Measurements from ENCODE around the gene ENOX2.
"Not testable (repeated sequence)": the region's sequence is repeated elsewhere in the genome, so short reads cannot be mapped to it uniquely, and the experiment has no call there.

ENOX2 gene

DNA sequence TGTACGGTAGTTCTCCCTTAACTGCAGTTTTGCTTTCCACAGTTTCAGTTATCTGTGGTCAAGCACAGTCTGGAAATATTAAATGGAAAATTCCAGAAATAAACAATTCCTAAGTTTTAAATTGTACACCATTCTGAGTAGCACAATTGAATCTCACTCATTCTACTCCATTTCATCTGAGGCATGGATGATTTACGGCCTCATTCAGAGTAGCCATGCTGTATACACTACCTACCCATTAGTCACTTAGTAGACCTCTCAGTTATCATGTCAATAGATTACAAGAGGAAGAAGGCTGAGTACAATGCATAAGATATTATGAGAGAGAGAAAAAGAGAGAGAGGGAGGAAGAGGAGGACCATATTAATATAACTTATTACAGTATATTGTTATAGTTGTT is 77.5 kb downstream of the ENOX2 start:
- no peak for DNase-seq

DNA sequence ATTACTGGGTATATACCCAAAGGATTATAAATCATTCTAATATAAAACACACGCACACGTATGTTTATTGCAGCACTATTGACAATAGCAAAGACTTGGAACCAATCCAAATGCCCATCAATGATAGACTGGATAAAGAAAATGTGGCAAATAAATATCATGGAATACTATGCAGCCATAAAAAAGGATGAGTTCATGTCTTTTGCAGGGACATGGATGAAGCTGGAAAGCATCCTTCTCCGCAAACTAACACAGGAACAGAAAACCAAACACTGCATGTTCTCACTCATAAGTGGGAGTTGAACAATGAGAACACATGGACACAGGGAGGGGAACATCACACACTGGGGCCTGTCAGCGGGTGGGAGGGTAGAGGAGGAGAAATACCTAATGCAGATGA is 83.6 kb downstream of the ENOX2 start:
- not testable (repeated sequence) for DNase-seq

DNA sequence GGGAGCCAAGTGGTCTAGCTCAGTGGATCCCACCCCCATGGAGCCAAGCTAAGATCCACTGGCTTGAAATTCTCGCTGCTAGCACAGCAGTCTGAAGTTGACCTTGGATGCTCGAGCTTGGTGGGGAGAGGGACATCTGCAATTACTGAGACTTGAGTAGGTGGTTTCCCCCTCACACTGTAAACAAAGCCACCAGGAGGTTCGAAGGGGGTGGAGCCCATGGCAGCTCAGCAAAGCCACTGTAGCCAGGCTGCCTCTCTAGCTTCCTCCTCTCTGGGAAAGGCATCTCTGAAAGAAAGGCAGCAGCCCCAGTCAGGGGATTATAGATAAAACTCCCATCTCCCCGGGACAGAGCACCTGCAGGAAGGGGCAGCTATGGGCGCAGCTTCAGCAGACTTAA is 89.1 kb downstream of the ENOX2 start:
- not testable (repeated sequence) for DNase-seq

DNA sequence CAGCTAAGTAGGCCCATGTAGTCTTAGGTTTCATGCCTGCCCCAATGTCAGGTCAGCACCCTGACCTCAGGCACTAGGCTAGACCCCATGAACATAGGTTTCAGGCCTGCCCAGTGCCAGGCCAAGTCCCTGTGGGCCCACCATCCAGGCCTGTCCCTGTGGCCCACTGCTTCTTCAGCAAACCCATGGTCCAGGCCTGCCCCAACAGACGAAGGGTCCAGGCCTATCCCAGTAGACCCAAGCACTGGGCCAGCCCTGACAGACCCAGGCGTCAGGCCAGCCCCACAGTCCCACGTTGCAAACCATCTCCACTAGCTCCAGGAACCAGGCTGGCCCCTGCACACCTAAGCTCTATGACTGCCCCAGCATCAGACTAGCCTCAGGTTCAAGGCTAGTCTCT is 92.4 kb downstream of the ENOX2 start:
- no peak for DNase-seq

DNA sequence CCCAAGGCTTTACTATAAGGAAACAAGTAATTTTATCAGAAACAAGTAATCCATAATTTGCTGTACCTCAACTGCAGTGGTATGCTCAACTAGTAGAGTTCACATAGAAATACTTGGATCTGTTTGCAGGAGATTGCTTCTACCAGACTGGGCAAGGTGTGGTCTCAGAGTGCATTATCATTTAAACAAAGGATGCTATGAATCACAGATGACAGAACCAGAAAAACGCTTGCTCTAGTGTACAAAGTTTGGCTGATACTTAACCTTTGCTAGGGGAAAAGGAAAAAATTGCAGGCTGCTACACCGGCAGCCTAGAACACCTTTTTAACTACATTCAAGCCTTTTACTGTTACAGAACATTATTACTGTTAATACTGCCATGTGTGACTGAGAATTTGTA is 97.1 kb downstream of the ENOX2 start:
- no peak for DNase-seq

DNA sequence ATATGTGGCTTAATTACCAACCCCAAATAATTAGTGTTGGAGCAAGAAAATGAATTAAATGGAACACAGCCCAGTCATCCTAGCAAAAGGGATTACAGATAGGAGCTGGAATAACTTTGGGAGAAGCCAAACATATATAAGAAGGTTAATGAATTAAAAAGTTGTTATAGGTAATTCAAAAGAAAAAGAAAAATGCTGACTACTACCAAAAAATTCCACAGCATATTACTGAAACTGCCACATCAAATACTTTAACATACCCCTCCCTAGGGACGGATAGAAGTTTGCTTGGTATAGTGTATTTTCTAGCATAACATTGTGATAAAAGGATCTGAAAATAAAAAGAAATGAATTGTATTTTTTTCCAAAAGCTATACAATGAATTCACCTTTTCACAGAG is 99.5 kb downstream of the ENOX2 start:
- no peak for DNase-seq

DNA sequence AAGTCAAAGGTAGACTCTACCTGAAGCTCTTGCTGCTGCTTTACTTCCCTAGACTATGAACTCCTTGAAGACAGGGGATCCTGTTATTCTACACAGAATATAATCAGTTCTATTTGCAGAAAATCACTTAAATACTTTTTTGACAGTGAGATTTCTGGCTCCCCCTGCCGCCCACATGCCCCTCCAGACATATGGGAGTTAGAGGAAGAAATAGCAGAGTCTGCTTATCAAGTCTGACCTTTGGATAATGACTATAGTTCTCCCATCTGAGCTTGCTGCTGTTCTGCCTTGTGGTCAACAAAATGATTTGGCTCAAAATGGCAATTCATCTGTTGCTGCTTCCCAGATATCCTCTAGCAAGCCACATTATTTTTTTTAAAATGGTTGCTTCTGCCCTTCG is 101.1 kb downstream of the ENOX2 start:
- DNase-seq, result no peak

DNA sequence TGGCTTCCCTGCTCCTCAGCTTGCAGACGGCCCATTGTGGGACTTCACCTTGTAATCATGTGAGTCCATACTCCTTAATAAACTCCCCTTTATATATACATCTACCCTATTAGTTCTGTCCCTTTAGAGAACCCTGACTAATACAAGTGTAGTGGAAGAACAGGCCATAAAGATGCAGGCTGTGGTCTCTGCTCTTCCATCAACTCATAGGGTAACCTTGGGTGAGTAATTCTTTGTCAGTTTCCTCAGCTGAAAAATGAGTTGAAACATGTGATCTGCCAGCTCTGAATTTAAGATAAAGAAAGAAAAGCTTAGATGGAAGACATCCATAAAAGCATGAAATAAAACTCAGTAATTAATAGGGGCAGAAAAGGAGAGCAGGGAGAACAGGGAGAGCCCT is 103.6 kb downstream of the ENOX2 start:
- no peak for DNase-seq

DNA sequence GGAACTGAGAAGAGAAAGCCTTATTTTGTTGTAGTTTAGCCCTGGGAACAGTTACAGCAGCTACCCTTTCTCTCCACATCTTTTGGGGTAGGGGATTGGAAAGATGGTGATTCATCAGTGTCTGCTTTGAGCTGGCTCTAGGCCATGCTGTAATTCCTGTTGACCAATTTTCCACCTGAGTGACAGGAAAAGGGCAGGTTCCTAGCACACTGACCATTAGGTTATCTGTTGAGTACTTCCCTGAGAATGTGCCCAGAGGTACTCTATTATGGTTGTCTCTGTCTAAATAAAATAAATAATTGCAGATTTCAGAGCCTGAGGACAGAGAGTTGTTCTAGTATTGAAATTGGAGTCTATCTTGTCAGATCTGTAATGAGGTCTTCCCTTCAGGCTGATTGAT is 109.0 kb downstream of the ENOX2 start:
- no peak for DNase-seq

DNA sequence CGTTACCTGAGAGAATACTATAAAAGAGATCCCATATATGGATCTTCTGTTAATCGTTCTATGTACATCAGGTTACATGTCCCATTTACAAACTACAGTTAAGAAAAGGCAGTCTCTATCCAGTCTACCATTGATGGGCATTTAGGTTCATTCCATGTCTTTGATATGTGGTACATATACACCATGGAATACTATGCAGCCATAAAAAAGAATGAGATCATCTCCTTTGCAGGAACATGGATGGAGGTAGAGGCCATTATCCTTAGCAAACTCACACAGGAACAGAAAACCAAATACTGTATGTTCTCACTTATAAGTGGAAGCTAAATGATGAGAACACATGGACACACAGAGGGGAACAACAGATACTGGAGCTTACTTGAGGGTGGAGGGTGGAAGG is 111.1 kb downstream of the ENOX2 start:
- DNase-seq, result not testable (repeated sequence)

DNA sequence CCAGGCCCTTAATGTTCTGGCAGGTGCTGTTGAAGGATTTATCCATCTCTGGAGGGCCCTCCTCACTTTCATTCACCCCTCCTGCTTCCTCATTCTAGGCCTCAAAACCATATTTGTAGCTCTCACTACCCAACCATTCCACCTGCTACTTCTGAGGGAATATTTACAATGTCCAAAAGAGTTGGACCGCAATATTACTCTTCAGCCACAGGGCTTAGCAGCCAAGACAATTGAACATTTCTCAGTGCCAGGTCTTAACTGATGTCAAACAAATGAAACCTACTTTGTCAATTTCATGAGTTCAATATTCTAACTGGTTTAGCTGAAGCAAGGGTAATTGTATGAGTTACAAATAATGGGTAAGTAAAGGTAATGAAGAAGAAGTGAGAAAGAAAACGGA is 113.2 kb downstream of the ENOX2 start:
- no peak for DNase-seq

DNA sequence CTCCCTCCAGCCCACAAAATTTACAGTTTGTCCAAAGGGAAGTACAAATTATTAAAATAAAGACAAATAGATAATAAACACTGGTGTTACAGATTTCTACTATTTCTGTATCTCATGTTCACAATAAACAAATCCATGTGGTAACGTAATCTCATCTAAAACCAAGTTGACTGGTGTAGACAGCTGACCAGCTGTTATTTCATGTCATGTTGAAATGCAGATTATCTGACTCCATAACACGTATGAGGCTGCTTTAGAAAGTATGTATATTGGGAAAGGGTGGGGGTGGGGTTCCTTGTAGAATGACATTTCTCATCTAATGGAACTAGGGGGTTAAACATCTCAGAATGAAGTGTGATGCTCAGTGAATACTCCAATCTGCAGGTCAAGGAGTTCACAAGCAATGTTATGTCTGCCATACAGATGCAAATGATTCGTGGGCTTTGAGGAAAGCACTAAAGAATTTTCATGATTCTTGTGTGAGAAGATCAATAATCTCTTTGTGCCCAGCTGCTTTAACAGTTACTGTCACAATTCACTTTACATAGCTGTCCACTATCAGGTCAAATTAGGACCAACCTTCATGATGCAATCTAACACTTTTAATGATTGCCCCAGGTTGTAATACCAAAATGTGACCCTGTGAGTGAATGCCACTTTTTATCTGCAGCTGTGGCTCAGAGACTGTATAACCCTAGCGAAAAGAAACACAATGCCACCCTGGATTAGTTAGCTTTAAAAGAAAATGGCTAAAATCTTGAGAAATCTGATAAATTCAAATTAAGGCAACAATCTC is 114.0 kb downstream of the ENOX2 start:
- no peak for DNase-seq

DNA sequence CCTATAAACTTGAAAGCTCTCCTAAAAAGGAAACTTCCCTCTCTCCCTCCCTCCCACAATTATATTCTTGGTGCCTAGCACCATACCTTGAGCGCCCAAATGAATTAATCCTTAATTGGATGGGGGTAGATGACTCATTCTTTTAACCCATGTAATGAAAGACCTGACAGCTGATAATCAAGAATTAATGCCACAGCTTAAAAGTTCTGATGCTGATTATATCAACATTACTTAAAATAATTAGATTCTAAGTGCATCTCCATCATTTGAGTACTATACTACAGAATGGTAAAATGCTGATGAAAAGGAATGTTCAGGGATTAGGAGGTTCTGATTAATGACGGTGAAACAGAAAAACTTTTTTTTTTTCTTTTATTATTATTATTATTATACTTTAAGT is 117.0 kb downstream of the ENOX2 start:
- DNase-seq, result no peak

DNA sequence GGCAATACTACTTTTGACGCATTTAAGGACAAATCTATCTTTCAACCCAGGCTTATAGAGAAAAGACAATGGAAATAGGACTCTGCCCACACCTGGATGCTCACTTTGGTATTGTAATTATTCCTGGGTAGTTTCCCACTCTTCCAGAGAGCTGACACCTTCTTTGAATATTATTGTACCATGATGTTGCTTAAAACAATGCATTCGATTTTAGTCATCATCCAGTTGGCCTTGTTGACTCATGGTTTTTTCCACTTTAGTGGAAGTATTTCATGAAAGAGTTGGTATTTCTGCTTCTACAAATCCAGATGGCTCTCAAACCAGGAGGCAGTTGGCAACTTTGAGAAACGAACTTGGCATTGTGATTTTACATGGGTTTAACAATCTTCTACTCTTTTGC is 124.2 kb downstream of the ENOX2 start:
- no peak for DNase-seq

DNA sequence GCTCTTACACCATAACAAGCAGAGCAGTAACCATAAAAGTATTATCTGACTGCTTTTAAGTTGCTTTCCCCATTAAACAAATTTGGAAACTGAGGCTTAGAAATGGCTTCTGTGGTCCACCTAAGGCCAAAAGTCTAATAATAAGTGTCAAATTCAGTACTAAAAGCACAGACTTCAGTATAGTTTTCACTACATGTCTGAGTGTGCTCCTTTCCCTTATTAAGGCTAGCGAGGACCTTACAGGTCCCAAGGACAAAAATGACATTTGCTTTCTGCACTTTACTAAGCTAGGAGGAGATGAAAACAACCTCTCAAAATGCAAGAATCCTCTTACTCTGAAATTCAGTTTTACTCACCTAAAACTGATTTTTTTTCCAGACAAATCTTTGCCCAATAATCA is 127.2 kb downstream of the ENOX2 start:
- no peak for DNase-seq

DNA sequence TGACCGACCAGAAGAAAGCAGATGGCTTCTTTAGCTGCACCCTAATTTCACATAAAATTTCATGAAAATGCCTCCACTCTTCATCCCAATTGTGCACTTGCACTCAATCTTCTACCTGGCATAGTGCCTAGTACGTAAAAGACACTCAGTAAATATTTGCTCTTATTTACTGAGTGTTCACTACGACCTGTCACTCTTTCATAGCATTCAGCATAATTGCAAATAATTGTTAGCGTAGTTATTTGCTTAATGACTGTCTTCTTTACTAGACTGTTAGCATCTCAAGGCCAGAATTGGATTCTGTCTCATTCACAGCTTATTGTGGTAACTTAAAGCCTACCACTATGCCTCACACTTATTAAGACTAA is 130.2 kb downstream of the ENOX2 start:
- DNase-seq, result no peak

DNA sequence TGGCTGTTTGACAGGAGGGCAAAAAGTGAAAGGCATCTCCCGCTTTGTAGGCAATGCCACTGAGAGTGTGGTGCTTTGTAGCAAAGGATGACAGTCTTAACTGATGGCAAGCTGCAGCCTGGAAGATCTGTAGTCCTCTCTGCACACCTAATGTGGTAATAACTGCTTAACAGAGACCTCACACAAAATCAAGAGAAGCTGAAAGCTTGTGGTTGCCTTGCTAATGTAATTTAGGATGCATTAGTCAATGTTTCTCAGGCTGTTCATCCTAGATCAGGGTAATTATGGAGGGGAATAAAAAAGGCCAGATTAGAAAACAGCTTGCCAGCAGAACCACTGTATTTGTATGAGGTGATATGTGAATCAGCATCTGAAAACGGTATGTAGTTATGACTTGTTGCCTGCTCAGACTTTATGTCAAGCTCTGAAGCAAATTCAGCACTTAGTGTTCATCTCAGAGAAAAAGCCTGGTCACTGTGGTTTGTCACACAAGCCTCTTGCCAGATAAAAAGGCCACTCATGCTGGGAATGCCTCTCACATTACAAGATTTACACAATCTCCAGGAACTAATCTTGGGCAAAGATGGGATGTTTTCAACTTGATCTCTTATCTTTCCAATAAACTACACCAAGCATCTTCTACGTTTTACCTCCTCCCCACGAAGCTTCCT is 130.8 kb downstream of the ENOX2 start:
- no peak for DNase-seq

DNA sequence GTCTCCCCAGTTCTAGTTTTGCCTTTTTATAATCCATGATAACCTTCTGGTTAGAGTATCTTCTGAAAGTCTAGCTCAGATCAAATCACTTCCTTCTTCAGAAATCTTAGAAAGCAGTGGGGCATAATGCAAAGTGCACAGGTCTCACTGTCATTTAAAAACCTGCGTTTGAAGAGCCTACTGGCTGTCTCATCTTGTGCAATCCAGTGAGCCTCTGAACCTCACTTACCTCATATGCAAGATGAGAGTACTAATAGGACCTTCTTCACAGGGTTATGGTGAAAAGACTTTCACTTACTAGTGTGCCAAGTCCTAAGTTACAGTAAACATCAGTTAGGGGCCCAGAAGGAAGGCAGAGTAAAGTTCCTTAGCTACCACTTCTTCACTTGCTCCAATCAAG is 131.4 kb downstream of the ENOX2 start:
- DNase-seq, result no peak

DNA sequence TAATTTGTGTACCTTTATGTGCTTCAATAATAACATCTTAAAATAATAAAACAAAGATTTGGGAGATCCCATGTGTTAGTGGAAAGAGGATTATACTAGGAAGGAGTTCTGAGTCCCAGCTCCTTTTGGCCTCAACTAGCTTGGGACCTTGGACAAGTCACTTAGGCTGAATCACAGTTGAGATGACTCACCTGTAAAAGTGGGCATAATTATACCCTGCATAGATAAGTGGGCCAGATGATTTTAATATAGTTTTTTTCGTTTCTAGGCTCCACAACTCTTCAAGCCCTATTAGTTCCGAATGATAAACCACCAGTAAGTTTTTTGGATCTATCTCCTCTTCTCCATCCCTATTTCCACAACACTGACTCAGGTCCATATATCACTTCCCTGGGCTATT is 131.8 kb downstream of the ENOX2 start:
- no peak for DNase-seq

DNA sequence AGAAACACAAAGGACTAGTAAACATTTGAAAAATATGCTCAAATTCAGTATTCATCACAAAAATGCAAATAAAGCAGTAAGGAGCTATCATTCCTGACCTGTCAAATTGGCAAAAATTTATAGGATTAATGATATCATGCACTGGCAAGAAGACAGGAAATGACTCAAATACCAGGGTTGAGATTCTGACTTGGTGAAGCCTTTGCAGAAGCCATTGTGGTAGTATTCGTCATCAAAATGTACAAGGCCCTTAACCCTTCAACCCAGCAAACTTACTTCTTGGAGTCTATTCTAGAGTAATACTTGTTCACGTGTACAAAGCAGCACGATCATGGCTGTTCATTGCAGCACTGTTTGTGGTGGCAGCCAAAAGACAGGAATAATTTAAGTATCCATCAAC is 132.4 kb downstream of the ENOX2 start:
- DNase-seq, result no peak

DNA sequence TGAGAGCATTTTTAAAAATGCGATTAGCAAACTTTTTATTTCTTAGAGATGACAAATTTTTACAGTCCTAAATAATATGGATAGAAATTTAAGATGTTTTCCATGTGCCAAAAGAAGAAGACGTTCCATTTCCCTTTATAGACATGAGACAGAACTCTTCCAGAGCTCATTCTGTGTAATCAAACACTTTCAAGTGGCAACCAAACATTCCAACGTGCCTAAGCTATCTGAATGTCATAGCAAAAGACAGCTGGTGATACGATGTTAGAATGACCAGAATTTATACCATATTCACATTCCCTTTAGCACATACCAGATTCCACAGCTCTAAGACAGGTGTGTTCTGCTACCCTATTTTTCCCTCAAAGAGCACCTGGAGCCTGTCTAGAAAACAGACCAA is 133.2 kb downstream of the ENOX2 start:
- DNase-seq, result no peak

DNA sequence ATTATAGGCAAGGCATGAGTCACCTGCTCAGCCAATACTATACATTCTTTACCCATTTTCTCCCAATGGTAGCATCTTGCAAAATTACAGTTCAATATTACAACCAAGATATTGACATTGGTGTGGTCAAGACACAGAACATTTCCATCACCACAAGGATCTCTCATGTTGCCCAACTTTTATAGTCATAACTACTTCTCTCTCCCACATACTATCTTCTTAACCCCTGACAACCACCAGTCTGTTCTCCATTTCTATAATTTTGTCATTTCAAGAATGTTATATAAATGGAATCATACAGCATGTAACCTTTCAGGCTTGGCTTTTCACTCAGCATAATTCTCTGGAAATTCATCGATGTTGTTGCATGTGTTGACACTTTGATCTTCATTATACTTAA is 144.9 kb downstream of the ENOX2 start:
- no peak for DNase-seq

DNA sequence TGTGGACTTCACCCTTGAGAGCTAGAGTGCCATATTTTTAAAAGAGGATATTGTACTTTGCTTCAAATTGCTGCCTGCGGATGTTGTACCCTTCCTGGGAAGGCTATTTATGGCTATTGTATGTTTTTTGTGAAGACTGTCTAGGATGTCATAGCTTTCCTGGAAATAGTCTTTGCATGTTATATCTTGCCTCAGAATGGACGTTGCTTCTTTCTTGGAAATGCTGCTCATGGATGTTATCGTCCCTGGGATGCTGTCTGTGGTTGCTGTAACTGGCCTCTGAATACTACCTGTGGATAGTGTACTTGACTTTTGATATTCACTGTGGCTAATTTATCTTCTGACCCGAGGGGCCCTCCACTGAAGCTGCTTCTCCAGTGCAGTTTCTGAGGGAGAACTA is 146.8 kb downstream of the ENOX2 start:
- no peak for DNase-seq

DNA sequence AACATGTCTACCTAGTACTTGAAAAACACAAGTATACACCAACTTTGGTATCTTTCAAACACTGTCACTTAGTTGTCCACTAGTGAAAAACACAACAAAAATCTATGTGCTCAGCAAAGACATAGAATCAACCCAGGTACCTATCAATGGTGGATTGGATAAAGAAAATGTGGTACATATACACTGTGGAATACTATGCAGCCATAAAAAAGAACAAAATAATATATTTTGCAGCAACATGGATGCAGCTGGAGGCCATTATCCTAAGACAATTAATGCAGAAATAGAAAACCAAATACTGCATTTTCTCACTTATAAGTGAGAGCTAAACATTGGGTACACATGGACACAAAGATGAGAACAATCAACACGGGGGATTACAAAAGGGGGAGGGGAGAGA is 148.7 kb downstream of the ENOX2 start:
- DNase-seq, result no peak

Data from CD4-positive, alpha-beta T cell treated with Interferon alpha-2 for 1 hour (primary cell).